Stimulated activated CD4-positive, alpha-beta T cell treated with anti-CD3 and anti-CD28 coated beads, Interleukin-4, amount 100 ng/mL, for 4 hours (primary cell): ENCODE measurements around the gene FAM3B.
"Not testable (repeated sequence)": the region's sequence is repeated elsewhere in the genome, so short reads cannot be mapped to it uniquely, and the experiment has no call there.

Experiments used
- DNase-seq, 2 experiments: peaks; one replicate each; pipeline ENCODE4 v3.0.0-alpha.2; 2020

FAM3B gene

GRCh38 chr21:41316200-41317062, at the start of gene FAM3B:
FAM3B (plus strand) TSS chr21:41316801; CDS start chr21:41316880, 79 bp downstream.
- no peak for DNase-seq

GRCh38 chr21:41267346-41267745, 49.3 kb upstream of the FAM3B start:
- no peak for DNase-seq

- DNase-seq: no peak
These were observed 47.1 kb upstream of the FAM3B start for GRCh38 chr21:41269535-41269934.

- DNase-seq: no peak
These were observed 39.4 kb upstream of the FAM3B start for GRCh38 chr21:41277196-41277595.

GRCh38 chr21:41277846-41278245, 38.8 kb upstream of the FAM3B start:
- no peak for DNase-seq

GRCh38 chr21:41280115-41280919, 36.3 kb upstream of the FAM3B start:
- no peak for DNase-seq

- no peak for DNase-seq
These were observed 34.2 kb upstream of the FAM3B start for GRCh38 chr21:41282412-41282811.

GRCh38 chr21:41283211-41283818, 33.3 kb upstream of the FAM3B start:
- peak in 1 of 2 experiments; percentile 34 for DNase-seq

- no peak for DNase-seq
These were observed 27.2 kb upstream of the FAM3B start for GRCh38 chr21:41289431-41289830.

- no peak for DNase-seq
These were observed 26.3 kb upstream of the FAM3B start for GRCh38 chr21:41290106-41290799.

- no peak for DNase-seq
These were observed 21.9 kb upstream of the FAM3B start for GRCh38 chr21:41294548-41295231.

GRCh38 chr21:41295721-41296254, 20.8 kb upstream of the FAM3B start:
- DNase-seq: no peak

GRCh38 chr21:41302976-41303375, 13.6 kb upstream of the FAM3B start:
- DNase-seq: no peak

GRCh38 chr21:41304068-41304720, 12.4 kb upstream of the FAM3B start:
- DNase-seq: no peak

- no peak for DNase-seq
These were observed 9.4 kb upstream of the FAM3B start for GRCh38 chr21:41307219-41307618.

GRCh38 chr21:41313285-41314164, 3.1 kb upstream of the FAM3B start:
- not testable (repeated sequence) for DNase-seq

- DNase-seq: no peak
These were observed 875 bp upstream of the FAM3B start for GRCh38 chr21:41315726-41316125.

GRCh38 chr21:41317063-41317392, 427 bp downstream of the FAM3B start:
- DNase-seq: no peak

GRCh38 chr21:41317458-41317857, 857 bp downstream of the FAM3B start:
- DNase-seq: no peak

- DNase-seq: no peak
These were observed 1.6 kb downstream of the FAM3B start for GRCh38 chr21:41318218-41318617.

- DNase-seq: no peak
These were observed 2.7 kb downstream of the FAM3B start for GRCh38 chr21:41319273-41319672.
